RCC 7860 (cell line): Measurements from ENCODE around the gene NCAN.
A peak's percentile ranks its signal among the peaks of the same experiment; 100 is the strongest.
"Not testable (repeated sequence)": the region's sequence is repeated elsewhere in the genome, so short reads cannot be mapped to it uniquely, and the experiment has no call there.

ENCODE experiments used
- DNase-seq: peaks from one replicate; pipeline ENCODE4 v3.0.0-alpha.2; 2015; ENCODE audit warnings: low spot score
- FAIRE-seq: peaks from 2 replicates; lab custom pipeline; 2012; peaks lifted over from hg19 to GRCh38; lab: Jason Lieb, UNC

Gene NCAN

DNA sequence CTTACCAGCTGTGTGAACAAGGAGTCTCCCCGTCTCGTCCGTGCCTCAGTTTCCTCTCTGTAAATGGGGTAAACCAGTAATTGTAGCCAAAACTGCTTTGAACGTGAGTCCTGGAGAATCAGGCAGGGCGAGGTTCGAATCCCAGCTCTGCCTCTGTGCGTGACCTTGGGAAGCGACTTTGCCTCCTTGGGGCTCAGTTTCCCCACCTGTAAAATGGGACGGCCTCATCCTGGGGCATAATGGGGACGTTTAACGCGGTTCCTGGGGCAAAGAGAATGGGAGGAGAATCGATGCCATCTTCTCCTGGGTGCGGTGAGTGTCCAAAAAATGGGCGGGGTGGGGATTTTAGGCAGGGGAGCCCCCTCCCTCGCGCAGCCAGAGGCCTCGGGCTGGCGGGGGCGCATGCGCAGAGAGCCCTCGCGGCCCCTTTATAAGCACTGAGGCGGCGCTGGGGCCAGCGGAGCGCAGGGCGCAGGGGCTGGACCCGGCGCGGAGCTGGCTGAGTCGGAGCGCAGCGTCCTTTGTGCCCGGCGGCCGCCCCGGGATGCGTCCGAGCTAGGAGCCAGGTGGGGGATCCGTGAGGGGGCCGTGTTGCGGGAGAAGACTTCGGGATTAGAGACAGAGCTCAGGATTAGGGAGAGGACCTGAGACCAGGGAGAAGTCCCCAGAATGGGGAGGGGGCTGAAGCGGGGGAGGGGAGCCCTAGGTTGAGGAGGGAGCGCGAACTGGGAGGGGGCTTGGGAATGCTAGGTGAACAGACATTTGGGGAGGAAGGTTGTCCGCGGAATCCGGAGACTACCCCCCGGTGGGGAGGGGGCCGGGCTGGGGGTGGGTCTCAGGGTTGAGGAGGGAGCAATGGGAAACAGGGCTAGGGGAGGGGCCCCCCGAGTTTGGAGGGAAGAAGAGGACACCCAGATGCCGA is at the start of gene NCAN:
NCAN (plus strand) TSS at position 460 of the 922 bp plus-strand sequence. CDS start 4,996 bp downstream, outside the sequence.
- no peak for FAIRE-seq

DNA sequence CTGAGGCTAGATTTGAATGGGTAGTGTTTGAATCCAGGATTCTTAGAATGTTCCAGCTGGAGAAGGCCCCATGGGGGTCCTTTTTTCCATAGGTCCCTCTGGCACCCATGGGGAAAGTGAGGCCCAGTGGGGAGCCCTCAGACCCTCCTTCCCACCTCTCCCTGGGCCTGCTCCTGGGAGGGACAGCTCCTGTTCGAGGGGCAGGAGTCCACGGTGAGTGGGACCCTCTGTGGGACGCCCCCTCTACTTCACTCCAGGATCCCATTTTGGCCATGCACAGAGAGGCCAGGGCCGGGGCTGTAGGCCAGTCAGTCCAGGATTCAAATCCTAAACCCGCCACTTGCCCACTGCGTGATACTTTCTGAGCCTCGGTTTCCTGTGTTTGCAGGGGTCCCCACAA is 49.3 kb upstream of the NCAN start:
- no peak for DNase-seq
- no peak for FAIRE-seq

More for the DNA sequence above, at the start of gene NCAN:
- no peak for DNase-seq

DNA sequence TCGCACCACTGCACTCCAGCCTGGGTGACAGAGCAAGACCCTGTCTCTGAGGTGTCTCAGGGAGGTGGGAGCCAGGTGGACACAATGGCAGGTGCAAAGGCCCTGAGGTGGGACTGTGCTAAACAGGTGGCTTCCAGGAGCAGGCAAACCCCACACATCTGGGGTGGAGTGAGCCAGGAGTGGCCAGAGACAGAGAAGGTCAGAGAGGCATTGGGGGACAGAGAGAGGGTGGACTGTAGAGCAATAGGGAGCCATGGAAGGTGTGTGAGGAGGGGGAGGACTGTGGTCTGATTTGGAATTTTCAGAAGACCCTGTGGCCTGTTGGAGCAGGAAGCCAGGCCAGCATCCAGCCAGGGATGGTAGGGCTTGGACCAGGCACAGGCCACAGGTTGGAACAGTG is 46.4 kb upstream of the NCAN start:
- no peak for DNase-seq
- no peak for FAIRE-seq

DNA sequence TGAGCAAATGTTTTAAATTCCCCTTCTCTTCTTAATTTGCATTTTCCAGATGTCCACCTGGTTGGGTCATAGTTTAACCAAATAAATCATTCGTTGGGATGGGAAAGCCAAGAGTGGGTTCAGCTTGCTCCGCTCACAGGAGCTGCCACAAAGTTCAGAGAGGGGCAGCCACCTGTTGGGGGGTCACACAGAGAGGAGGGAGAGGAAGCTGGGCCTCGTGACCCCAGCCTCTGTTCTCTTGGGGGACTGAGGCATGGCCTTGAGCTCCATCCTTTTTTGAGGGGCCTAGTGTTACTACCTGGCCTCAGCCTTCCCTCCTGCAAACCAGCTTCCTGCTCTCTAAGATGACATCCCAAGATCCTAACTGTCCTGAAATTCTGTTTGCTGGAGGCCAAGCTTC is 44.1 kb upstream of the NCAN start:
- FAIRE-seq: no peak

DNA sequence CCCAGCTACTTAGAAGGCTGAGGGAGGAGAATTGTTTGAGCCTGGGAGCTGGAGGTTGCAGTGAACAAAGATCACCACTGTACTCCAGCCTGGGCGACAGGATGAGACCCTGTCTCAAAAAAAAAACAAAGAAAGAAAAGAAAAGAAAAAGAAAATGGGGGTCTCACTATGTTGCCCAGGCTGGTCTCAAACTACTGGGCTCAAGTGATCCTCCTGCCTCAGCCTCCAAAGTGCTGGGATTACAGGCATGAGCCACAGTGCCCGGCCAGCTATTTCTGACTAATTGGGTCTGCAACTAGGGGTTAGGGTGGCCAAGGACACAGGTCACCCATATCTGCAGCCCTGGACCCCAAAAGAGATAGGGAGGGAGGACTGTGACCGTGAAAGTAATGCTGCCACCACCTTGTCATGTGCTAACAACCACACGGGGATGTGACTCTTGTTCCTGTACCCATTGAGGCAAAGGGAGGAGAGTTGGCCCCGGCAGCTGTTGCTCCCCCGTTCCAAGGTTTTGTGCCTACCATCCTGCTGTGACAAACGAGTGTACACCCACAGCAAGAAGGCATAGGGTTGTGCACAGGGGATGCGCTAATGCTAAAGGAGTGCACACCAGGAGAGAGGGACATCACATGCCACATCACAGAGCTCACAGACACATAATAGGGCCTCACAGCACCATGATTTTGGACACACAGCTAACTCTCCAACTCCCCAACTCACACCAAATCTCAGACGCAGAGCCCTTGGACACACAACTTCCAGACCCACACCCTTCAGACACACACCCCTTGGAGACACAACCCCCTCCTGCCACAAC is 42.3 kb upstream of the NCAN start:
- DNase-seq: no peak
- no peak for FAIRE-seq

More for the DNA sequence above, 44.1 kb upstream of the NCAN start:
- no peak for DNase-seq

DNA sequence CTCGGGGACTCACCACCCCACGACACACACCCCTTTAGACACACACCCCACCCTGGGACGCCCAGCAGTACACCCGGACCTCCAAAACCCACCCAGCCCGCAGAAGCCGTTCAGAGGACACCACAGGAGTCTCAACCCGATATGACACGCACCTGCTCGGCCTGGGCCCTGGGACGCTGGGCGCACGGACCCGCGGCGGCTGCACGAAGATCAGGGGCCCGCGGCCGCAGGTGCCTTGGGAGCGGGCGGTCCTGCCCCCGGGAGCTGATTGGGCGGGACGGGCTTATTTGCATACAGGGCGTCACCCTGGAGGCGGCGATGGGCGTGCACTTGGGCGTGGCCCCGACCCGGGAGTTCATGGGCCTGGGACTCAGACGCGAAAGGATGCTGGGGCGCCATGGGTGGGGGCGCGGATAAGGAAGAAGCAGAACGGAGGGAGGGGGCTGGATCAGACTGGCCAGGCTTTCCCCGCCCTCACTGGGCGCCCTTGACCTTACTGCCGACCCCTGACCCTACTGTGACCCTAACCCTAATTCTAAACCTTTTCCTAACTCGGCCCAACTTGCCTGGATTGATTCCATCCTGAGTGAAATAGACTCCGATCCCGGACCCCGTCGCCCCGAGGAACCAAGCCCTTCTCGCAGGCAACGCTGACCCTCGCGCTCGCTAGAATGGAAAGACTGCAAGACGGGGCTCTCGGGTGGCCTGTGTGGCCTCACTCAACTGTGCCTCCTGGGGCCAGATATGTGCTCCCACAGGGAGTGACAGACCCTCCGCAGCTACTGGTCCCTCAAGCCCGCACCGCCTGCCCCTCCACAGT is 41.5 kb upstream of the NCAN start, which contains the start of gene MEF2B:
MEF2B (minus strand) TSS at position 211 of the 820 bp plus-strand sequence. CDS start 19,528 bp downstream, outside the sequence.
- no peak for DNase-seq
- FAIRE-seq: no peak

DNA sequence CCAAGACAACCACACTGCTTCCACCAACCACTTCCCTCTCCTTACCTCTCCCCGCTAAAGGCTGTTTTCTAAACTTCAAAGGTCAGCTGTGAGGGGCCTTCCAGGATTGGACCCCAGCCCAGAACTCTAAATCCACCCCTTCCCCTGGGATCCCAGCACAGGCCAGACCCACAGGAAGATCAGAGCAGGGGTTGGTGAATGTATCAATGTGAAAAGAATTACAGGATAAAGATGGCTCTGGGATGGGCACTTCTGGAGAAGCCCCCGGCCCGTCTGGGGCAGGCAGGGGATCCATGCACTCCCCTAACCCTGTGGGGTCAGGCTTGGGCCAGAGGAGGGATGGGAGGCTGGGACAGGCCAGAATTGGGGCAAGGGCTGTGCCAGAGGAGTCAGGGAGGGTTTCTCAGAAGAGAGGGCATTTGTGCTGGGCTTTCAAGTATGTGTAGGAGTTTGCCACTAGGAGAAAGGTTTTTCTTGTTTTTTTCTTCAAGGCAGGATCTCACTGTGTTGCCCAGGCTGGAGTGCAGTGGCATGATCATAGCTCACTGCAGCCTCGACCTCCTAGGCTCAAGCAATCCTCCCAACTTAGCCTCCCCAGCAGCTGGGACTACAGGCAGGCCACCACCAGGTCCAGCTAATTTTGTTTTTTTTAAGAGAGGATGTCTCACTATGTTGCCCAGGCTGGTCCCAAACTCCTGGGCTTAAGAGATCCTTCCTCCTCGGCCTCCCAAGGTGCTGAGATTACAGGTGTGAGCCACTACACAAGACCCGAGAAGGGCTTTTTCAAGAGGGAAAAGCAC is 40.7 kb upstream of the NCAN start:
- FAIRE-seq: no peak

DNA sequence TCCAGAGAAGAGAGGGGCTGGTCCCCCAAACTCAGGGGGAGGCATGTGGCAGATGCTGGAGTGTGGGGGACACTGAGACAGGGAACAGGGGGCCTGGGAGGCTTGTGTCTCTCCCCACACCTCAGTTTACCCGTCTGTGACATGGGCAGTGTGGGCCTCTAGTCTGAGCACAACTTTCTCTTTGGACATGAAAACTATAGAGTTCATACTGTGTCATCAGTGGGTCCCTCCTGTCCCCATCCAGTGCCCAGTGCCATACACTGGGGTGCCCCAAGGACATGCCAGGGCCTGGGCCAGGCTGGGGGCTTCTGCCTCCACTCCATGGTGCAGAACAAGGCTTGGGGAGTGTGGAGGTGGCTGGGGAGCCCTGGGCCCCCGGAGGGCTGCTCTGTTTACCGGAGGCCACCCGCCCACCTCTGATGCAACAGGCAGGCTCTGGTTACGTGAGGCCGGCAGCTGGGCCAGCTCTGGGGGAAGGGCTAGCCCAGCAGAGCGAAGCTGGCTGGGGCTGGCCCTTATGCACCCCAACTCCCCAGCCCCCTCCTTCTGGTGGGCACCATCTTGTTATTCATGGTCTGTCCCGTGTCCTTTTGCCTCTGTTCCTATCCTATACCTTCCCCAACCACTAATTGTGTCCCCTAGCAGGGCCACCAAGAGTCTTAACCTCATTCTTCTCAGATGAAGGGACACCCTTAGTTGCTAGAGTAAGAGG is 39.8 kb upstream of the NCAN start:
- DNase-seq (no peak), FAIRE-seq (no peak)

More for the DNA sequence above, 40.7 kb upstream of the NCAN start:
- no peak for DNase-seq

DNA sequence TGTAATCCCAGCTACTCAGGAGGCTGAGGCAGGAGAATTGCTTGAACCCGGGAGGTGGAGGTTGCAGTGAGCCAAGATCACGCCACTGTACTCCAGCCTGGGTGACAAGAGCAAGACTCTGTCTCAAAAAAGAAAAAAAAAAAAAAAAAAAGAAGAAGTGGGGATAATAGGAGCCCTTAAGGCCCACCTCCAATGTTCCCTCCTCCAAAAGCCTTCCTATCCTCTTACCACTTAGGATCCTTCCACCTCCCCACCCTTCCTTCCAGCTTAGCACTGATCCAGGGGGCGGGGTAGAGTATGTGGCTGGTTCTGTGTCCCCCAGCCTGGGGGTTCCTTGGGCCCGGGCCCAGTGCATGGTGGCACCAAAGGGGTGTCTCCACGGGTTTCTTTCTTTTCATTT is 38.5 kb upstream of the NCAN start:
- not testable (repeated sequence) for FAIRE-seq, DNase-seq

DNA sequence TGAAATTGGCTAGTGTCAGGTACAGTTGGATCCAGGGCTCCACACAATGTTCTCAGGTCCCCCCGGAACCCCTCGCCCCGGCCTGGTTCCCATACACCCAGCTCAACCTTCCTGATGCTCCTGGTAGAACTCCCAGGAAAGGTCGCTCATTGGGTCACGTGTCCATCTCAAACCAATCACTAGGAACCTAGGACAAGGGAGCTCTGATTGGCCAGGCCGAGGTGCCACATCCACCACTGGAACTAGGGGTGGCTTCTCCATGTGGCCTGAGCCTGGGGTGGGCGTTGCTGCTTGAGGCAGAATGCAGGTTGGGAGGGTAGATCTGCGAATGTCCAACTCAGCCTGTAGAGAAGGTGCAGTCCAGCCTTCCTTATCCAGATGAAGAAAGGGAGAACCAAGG is 34.8 kb upstream of the NCAN start:
- FAIRE-seq (no peak), DNase-seq (no peak)

DNA sequence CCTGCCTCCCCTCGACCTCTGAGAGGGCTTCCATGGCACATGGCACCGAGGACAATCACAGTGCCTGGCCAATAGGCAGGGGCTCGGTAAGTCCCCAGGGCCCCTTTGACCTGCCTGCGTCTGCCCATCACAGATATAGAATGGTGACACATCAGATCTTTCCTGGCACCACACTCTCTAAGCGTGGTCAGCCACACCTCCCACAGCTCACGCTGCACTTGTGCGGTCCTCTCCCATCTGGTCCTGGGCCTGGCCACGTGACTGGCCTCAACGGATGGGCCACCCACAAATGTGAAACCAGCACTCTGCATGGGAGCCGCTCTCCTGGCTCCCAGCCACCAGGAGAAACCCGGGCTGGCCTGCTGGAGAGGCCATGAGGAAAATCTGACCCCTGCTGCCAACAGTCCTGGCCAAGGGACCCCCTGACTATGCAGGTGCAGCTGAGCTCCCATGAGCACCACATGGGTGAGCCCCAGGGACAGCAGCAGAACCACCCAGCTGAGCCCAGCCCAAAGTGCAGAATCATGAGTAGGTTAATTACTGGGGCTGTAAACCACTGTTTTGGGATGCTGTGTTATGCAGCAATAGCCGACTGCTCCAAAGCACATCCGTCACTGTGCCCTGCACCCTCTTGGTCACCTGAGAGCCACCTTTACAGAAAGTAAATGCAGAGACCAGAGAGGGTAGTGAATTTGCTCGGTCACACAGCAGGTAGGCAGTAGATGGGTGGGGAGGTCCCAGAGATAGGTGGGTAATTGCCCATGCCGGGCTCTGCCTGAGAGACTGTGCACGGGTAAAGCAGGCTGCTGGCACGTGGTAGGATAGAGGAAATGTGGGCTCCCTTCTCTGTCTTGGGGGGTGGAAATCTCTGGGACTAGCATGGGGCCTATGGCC is 32.0 kb upstream of the NCAN start:
- no peak for DNase-seq
- FAIRE-seq: no peak

DNA sequence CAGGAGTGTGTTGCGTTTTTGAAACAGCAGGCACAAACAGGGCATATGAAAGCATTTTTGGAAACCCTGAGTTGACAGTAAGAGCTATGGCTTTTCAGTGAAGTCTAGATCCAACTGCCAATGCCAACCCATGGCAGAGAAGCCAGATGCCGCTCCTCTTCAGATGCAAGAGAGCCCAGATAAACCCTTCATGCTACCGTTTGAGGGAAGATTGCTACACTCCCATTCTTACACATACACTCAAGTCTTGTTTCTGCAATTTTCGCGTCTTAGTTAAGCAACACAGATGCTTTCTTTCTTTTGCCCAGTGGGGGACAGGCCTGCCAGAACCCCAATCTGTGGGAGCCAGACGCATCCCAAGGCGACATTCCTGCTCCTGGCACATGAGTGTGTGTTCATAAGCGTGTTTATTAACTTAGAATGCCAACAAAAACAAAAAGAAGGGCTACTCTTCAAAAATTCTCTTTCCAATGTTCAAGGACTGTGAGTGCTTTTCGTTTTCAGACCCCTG is 30.2 kb upstream of the NCAN start:
- FAIRE-seq: no peak
- no peak for DNase-seq

DNA sequence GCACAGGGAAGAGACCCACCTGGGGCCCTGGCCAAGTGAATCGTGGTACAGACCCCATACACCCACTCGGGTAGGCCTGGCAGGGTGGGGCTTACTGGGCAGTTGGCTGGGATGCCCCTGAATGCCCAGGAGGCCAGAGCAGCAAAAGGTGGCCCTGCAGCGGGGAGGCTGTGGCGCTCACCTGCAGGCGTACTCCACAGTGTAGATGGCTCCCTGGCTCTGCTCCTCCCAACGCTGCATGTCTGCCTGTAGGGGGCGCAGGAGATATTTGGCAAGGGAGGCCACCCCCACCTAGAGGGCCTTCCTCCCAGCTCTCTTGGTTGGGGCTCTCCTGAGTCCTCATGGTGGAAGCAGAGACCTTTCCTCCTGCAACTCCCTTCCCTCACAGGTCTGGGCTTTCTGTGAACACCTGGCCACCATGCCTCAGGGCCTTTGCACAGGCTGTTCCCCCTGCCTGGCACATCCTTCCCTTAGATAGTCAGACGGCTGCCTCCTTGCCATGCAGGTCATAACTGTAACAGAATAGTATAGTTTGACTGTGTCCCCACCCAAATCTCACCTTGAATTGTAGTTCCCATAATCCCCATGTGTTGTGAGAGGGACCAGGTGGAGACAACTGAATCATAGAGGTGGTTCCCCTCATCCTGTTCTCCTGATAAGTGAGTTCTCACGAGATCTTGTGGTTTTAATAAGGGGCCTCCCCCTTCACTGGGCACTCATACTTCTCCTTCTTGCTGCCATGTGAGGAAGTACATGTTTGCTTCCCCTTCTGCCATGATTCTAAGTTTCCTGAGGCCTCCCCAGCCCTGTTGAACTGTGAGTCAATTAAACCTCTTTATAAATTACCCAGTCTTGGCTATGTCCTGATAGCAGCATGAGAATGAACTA is 25.7 kb upstream of the NCAN start:
- peak; percentile 13 for DNase-seq
- FAIRE-seq: no peak

DNA sequence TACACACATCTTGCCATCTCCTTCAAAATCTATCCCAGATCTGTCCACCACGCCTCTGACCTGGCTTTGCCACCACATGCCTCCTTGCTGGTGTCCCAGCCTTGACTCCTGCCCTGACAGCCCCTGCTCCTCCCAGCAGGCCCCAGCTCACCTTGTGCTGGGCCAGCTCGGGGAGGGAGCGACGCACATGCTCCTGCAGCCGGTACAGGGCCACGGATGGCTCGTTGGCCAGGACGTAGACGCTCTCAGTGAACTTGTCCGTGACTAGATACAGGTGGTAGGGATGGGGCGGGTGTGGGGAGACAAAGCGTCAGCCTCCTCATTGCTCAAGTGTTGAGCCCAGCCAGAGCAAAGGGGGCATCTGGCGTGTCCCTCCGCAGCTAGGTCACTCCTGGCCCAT is 25.0 kb upstream of the NCAN start:
- FAIRE-seq (no peak), DNase-seq (no peak)

DNA sequence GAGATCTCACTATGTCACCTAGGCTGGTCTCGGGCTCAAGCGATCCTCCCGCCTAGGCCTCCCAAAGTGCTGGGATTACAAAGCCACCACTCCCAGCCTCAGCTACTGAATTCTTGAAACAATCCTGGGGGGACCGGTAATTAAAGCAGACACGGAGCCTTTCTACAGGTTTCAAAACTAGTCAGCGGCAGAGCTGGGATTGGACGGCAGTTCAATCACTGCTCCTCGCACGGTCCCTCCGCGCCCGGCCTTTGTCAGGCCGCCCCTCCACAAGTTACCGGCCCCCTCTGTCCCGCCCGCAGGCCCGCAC is 20.0 kb upstream of the NCAN start:
- FAIRE-seq (no peak), DNase-seq (no peak)

DNA sequence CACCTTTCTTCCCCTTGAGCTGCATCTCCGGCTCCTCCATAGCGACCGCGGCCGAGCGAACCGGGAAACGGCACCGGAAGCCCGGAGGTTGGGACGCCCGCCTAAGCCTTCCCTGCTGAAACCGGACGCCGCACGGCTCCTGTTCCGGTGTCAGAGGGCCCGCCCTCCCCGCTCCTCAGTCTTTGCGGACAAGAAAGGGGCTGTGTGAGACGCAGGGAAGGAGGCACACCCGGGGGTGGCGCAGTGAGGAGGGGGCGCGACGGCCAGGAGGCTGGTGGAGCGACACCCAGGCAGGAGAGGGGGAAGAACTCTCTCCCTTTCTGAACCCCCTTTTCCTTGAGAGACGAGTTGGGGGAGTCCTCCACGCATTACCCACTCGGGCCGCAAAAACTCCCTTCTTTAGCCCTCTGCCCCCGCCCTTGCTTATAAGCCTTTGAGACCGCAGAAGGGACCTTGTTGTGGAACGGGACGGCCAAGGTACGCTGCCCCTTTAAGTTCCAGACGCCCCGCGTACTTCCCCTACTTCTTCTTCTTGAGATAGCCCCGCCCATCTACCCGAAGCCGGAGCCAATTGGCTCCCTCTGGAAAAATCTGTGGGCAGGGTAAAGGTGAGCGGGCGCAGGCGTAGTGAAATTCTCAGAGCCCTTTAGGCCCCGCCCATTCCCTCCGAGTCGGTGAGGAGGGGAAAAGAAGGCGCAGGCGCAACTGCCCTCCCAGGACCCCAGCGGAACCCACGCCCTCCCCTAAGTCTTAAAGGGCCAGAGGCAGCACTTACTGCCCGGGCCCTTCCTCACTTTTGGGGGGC is 19.5 kb upstream of the NCAN start, which contains the start of the genes BORCS8 and RFXANK:
BORCS8 (minus strand) TSS at position 75 of the 805 bp plus-strand sequence; CDS start at position 40, 35 bp downstream.
RFXANK (plus strand) TSS at position 181 of the 805 bp plus-strand sequence. CDS start 1,689 bp downstream, outside the sequence.
- FAIRE-seq (peak; percentile 93), DNase-seq (peak; percentile 95)
